OCI-LY3 (cell line): ENCODE data around the gene HPS3.

Source experiments
- CTCF ChIP-seq: fragments of 200-600, 300-600 bp; sonication (generic); IDR thresholded peaks from 2 replicates; pipeline ENCODE4 v1.5.1; 2014; ENCODE audit warnings: antibody characterized with exemption, low read length, low read depth
- EZH2phosphoT487 ChIP-seq: fragments of 200-600 bp; shearing (Covaris generic); IDR thresholded peaks from 2 replicates; pipeline ENCODE4 v1.6.1; 2018; ENCODE audit warnings: antibody characterized with exemption, mixed run types, low read depth

GRCh38 chr3:149145974-149146373, 16.5 kb downstream of the HPS3 start:
- TF ChIP-seq CTCF (no peak), EZH2phosphoT487 (no peak)
